Measurements from ENCODE around the gene AJUBA. TPM values are rescaled to one million over a fixed set of nuclear protein-coding genes. Genes with fewer than 3 reads are reported as not detected.

AJUBA gene
- polyA plus RNA-seq, 3 donors from 2014 or later, result 0.18 to 0.21 TPM; not detected in 1

DNA sequence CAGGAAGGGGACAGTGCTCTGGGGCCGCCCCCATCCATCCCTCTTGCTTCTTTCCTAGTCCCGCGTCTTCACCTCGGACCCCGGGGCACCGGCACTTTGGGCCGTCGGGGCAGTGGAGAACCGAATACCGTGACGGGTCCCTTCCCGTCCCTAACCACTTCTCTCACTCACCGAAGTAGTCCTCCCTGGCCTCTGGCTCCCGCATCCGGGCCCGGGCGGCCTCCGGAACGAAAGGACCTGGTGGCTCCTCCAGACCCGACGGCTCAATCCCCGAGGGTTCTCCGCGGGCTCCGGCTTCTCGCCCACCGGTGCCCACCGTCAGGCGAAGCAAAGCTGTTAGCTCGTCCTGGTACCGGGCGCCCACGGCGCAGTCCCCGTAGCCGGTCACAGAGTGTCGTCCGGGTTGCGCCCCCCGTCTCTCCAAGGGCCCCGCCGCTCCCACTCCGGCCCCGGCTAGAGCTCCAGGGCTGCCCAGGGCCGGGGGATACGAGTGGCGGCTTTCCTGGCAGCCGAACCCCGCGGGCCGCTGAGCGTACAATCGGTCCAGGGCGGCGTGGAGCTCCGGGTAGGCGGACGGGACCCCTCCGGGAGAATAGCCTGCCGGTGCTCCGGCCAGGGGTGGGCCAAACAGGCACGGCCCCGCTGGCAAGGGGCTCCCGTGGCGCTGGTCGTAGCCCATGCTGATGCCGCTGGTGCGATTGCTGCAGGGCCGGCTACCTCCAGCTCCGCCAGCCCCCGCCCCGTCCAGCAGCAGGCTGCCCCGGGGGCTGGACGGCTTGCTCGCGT lies 1.1 kb downstream of the AJUBA start:
- H3K27ac Mint-ChIP-seq, result no peak overlapping the region
- no peaks in the 10 kb centered on the region for H3K9me3 Mint-ChIP-seq
- H3K4me3 Mint-ChIP-seq, result peak overlapping the region; percentile 30 to 75 (median 61)
- H3K4me1 Mint-ChIP-seq, result peaks cover 5 to 8% of the 10 kb centered on the region in 2 donors
- DNase-seq, result peak; percentile 15 to 17 (median 15)
- peaks cover 2 to 5% (median 2%) of the 10 kb centered on the region in 3 donors for H3K27me3 Mint-ChIP-seq (ENCODE audit: low read depth in 3 of 3)
- H3K36me3 Mint-ChIP-seq, result no peaks in the 10 kb centered on the region

DNA sequence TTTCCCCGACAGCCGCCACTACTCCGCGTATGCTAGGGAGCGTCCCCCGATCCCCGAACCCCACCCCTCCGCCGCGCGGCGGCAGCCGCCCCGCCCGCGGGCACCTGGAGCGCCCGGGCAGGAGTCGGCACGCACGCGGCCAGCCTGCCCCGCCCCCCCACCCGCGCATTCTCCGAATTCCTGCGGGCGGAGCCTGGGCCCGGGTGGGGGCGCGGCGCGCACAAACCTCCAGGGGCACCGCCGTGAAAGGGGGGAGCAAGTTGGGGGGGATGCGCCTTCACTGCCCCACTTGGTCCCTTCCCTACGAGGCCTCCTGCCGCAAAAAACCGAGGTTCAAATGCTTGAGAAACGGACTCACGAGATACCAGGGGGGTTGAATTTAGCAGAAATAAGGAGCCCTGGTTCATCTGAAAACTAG lies 1.7 kb downstream of the AJUBA start:
- H3K27ac Mint-ChIP-seq, result no peak overlapping the region
- no peak for DNase-seq

DNA sequence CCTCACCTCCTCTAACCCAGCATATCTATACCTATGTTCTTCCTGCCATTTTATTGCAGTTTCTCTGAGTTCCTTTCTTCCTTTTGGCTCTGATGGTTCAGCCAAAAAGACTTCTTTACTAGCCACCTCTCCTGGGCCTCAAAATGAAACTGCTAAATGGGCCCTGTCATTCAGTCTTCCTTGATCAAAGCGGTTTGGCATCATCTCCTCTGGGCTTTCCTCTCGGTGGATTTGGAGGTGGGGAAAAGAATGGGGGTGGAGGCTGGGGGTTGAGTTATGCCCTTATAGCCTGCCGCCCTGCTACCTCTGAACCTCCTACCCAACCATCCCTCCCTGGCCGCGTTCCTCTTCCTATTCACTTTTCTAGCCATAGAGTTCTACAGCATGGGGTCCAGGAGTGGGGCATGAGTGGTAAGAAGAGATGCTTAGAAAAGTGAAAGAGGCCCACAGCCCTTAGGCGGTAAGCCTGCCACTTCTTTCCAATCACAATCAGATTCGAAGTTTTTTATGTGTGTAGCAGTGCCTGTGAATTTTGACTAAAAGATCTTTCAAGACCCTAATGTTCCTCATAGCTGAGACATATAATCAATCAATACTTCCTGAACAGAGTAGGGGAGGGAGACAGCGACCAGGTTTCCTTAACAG lies 2.5 kb downstream of the AJUBA start:
- H3K9me3 Mint-ChIP-seq, result no peaks in the 10 kb centered on the region
- H3K4me1 Mint-ChIP-seq, result peaks cover 5 to 8% of the 10 kb centered on the region in 2 donors
- no peak for DNase-seq
- no peak overlapping the region for H3K27ac Mint-ChIP-seq
- H3K27me3 Mint-ChIP-seq (ENCODE audit: low read depth in 3 of 3), result peaks cover 2 to 5% (median 2%) of the 10 kb centered on the region in 3 donors
- no peaks in the 10 kb centered on the region for H3K36me3 Mint-ChIP-seq
- H3K4me3 Mint-ChIP-seq, result peak overlapping the region; percentile 38 to 68 (median 60)

More for the DNA sequence above, 1.7 kb downstream of the AJUBA start:
- H3K4me3 Mint-ChIP-seq, result peak overlapping the region; percentile 56 to 75 (median 64)
- no peaks in the 10 kb centered on the region for H3K9me3 Mint-ChIP-seq
- peaks cover 5 to 8% of the 10 kb centered on the region in 2 donors for H3K4me1 Mint-ChIP-seq
- H3K27me3 Mint-ChIP-seq (ENCODE audit: low read depth in 3 of 3), result peaks cover 2 to 5% (median 2%) of the 10 kb centered on the region in 3 donors
- no peaks in the 10 kb centered on the region for H3K36me3 Mint-ChIP-seq

DNA sequence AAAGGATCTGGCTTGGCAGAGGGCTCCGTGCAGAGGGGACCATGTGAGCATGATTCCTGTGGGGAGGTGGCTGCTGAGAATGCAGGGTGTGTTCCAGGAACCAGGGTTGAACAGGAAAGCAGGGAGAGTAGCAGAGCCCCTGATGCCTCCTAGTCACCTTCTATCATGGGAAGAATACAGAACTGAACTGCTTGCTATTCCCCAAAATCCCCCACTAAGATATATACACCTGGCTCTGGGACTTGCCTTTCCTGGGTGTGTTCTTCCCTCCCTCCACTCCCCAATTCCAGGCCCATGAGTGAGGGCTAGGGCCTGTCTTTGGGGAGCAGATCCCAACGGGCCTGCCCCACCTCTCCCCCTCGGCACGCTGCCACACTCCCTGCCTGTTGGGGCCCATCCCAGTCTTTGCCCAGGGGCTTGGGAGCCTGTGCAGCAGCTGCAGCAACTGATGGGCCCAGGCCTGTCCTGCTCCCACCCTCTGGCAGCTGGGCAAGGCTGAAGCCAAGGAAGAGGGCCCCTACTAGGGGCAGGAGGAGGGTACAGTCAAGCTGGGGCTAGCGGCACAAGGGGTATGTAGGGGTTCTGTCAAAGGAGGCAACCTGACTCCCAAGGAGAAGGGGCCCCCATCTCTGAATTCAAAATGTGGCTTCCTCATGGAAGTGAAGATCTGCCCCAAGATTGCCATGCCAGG lies 3.2 kb downstream of the AJUBA start:
- DNase-seq, result no peak
- H3K27ac Mint-ChIP-seq, result no peak overlapping the region
- peaks cover 2 to 5% (median 2%) of the 10 kb centered on the region in 3 donors for H3K27me3 Mint-ChIP-seq (ENCODE audit: low read depth in 3 of 3)
- H3K4me3 Mint-ChIP-seq, result no peak overlapping the region
- H3K4me1 Mint-ChIP-seq, result peaks cover 5 to 8% of the 10 kb centered on the region in 2 donors
- H3K9me3 Mint-ChIP-seq, result no peaks in the 10 kb centered on the region
- H3K36me3 Mint-ChIP-seq, result no peaks in the 10 kb centered on the region

DNA sequence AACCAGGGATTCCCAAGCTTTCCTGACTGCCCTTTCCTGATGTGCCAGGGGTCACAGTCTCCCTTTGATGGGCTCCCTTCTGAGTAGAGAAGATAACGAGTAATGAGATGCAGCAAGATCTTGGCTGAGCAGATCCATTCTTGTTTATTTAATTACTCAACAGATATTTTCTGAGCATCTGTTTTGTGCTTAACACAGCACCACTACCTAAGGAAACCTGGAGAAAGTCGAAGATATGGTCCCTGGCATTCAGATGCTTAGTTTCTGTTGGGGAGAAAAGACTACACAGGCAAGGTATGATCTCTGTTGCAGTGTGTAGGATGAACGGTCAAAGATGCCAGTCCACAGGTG lies 3.9 kb downstream of the AJUBA start:
- peaks cover 2 to 5% (median 2%) of the 10 kb centered on the region in 3 donors for H3K27me3 Mint-ChIP-seq (ENCODE audit: low read depth in 3 of 3)
- no peaks in the 10 kb centered on the region for H3K36me3 Mint-ChIP-seq
- no peaks in the 10 kb centered on the region for H3K9me3 Mint-ChIP-seq
- H3K27ac Mint-ChIP-seq, result no peak overlapping the region
- H3K4me1 Mint-ChIP-seq, result peaks cover 5 to 8% of the 10 kb centered on the region in 2 donors
- DNase-seq, result no peak
- H3K4me3 Mint-ChIP-seq, result no peak overlapping the region

DNA sequence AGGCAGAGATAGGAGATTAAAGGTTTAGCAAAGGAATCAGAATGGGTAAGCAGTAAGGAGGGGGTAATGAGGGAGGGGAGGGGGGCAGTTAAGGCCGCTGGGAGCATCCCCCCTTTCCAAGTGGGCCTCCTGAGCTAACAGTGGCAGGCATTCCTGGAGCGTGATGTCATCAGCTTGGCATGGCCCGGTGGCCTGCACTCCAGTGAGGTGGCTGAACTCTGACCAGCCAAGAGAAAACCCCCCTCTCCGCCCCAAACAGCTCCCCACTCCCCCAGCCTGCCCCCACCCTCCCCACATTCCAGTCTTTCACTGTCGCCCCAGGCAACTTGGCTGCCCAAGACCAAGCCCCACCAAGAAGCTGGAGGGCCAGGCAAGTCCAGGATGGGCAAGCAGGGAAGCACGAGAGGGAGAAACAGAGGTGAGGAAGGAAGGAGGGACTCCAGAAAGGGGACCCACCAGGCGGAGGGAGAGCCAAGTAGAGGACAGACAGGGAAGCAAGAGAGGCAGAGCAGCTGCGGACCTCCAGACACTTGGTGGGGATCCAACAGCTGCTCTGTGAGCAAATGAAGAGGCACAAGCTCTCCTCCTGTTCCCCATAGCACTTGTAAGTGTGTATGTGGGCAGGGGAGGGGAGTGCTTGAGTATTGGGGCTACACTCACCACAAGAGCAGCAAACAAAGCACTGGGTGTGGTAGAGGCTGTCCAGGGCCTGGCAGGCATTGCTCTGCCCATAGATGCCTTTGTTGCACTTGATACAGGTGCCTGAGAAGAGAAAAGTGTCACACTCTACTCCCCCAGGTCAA lies 4.5 kb downstream of the AJUBA start:
- Mint-ChIP-seq H3K9me3 (no peaks in the 10 kb centered on the region), H3K27ac (no peak overlapping the region), H3K27me3 (ENCODE audit: low read depth in 3 of 3) (peaks cover 2 to 5% (median 2%) of the 10 kb centered on the region in 3 donors), H3K4me1 (peaks cover 5 to 8% of the 10 kb centered on the region in 2 donors), H3K4me3 (no peak overlapping the region), H3K36me3 (no peaks in the 10 kb centered on the region)
- no peak for DNase-seq

DNA sequence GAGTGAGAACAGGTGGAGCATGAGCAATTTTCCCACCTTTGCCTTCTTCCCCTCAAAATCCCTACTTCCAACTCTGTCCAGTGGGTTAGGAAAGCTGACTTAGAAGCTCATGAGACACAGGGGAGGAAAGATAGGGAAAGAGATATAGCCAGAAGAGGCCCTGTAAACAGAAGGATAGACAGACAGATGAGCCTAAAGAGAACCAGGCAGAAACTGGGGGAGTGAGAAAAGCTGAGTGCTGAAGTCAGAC lies 5.0 kb downstream of the AJUBA start:
- Mint-ChIP-seq H3K36me3 (no peaks in the 10 kb centered on the region), H3K4me3 (no peak overlapping the region), H3K9me3 (no peaks in the 10 kb centered on the region), H3K27me3 (ENCODE audit: low read depth in 3 of 3) (peaks cover 2 to 5% (median 2%) of the 10 kb centered on the region in 3 donors), H3K27ac (no peak overlapping the region), H3K4me1 (peaks cover 5 to 8% of the 10 kb centered on the region in 2 donors)
- no peak for DNase-seq

DNA sequence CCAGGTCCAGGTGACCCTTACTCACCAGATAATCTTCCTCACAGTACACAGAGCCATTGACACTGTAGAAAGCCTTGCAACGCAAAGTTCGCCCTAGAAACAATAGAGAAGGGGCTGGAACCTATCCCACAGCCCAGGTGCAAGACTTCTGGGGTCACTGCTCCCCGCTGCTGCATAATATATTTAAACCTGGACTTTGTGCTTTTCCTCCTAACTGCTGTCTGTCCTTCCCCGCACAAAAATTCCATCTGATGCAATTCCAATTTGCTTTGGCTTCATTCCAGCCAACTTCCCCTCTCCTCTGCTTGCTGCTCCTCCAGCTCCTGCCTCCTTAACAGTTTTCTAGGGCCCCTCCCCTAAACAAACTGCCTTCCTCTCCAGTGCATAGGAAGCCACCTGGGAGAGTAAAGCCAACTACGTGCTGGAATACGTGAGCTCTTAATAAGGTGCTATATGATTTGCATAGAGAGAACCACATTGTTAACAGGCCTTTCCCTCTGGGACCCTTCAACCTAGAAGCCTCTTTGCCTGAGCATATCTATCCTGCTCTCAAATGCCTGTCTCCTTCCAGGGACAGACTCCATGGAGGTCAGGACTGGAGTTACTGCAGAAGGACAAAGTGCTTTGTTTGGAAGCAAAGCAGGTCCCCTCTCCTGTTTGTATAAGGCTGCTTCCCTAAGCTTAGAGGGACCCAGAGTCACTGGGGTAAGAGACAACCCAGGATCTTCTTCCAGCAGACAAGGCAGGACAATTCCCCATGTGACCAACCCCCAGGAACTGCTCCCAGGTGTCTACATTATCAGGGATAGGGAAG lies 5.5 kb downstream of the AJUBA start:
- H3K4me1 Mint-ChIP-seq, result peaks cover 5 to 8% of the 10 kb centered on the region in 2 donors
- H3K27ac Mint-ChIP-seq, result no peak overlapping the region
- no peak overlapping the region for H3K4me3 Mint-ChIP-seq
- no peaks in the 10 kb centered on the region for H3K9me3 Mint-ChIP-seq
- H3K27me3 Mint-ChIP-seq (ENCODE audit: low read depth in 3 of 3), result peaks cover 2 to 5% (median 2%) of the 10 kb centered on the region in 3 donors
- no peaks in the 10 kb centered on the region for H3K36me3 Mint-ChIP-seq
- no peak for DNase-seq

DNA sequence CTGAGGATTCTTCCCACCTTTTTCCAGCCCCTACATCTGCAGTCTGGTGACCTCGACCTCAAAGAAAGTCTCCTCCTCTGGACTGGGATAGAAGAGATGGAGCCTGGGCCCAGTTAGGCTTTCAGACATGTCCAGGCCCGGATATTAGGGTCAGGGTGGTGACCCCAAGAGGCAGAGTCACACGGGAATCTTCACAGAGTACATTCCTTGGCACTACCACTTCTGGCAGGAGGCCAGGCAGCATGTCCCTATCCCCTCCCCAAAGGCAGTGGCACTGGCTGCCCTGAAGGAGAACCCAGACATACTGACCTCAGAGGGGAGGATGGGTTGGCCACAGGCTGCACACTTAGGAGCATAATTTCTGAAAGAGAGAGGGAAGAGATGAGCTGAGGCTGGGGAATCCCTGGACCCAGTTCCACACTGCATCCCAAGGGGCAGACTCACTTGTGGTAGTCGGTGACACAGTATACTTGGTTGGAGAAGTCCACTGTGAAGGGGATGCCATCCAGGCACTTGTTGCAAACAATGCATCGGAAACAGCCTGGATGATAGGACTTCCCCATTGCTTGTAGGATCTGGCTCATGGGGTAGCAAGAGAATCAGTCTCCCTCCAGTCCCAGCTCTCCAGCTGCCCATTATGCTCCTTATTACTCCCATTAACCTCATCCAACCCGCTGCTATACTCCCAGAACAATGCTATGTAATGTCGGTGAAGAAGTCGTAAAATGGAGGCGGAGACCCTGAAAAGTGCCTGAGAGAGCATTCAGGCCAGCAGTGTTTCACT lies 7.6 kb downstream of the AJUBA start:
- H3K36me3 Mint-ChIP-seq, result no peaks in the 10 kb centered on the region
- no peaks in the 10 kb centered on the region for H3K9me3 Mint-ChIP-seq
- no peak for DNase-seq
- no peak overlapping the region for H3K4me3 Mint-ChIP-seq
- H3K27ac Mint-ChIP-seq, result no peak overlapping the region
- H3K4me1 Mint-ChIP-seq, result peaks cover 0 to 1% of the 10 kb centered on the region in 2 donors
- H3K27me3 Mint-ChIP-seq (ENCODE audit: low read depth in 3 of 3), result peaks cover 0 to 2% (median 2%) of the 10 kb centered on the region in 3 donors

DNA sequence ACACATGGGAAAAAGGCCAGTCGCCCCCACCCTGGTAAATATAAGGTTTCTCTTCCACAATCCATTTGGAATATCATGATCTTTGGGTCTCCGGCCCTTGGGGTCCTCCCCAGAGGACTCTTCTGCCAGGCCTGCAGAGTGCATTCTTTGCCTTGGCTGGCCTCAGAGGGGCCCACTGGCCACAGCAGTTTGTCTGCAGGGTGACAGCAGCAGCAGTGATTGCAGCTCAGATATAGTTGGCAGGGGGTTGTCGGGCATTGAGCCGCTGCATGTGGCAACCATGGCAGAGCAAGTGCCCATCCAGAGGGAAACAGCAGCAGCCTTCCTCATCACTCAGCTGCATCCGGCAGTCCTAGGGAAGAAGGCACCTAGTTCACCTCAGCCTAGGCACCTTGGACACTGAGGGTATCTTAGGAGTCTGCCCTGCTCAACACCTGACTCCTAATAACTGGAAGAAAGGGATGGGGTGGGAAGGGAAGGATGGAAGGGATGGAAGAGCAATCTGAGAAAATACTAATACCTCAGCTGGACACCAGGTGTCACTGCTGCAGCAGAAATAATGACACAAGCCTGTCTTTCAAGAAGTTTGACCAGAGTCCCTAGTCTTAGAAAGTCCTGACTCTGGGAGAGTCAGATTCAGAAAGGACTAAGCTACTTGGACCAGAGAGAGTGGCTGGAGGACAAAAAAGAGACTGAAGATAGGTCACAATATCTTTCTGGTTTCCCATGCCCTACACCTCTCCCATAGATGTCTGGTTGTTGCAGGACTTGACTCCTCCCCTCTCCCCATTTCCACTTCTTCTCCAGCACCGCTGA lies 8.9 kb downstream of the AJUBA start:
- Mint-ChIP-seq H3K9me3 (no peaks in the 10 kb centered on the region), H3K4me1 (no peaks in the 10 kb centered on the region), H3K4me3 (no peak overlapping the region), H3K27ac (no peak overlapping the region), H3K27me3 (ENCODE audit: low read depth in 3 of 3) (peaks cover 0 to 2% (median 2%) of the 10 kb centered on the region in 3 donors), H3K36me3 (no peaks in the 10 kb centered on the region)
- DNase-seq, result peak; percentile 28 to 48 (median 47)

DNA sequence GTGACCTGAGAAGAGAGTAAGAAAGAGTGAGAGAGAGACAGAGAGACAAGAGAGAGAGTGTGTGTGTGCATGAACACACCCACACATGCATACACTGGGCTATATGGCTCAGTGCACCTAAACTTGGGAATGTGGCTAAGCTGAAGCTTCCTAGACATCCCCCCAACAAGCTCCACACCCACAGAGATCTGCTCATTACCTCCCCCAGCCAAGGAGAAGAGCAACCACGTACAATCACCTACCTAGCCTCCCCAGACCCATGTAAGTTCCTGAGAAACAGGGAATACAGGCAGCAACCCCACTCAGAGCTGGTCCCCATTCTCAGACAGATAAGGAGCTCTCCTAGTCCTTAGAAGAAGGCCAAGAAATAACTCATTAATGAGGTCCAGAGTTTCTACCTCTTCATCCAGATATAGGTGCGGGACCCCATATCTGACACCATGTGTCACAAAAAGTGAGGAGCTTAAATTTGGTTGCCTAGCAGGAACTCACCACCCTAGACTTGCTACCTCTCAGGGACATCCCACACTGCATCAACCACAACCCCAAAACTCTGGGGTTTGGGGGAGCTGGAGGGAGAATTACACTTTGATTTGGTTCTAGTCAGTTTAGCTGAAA lies 9.9 kb downstream of the AJUBA start:
- no peaks in the 10 kb centered on the region for H3K4me1 Mint-ChIP-seq
- no peak for DNase-seq
- peaks cover 0 to 3% (median under 1%) of the 10 kb centered on the region in 3 donors for H3K27me3 Mint-ChIP-seq (ENCODE audit: low read depth in 3 of 3)
- no peaks in the 10 kb centered on the region for H3K9me3 Mint-ChIP-seq
- H3K4me3 Mint-ChIP-seq, result no peak overlapping the region
- no peak overlapping the region for H3K27ac Mint-ChIP-seq
- no peaks in the 10 kb centered on the region for H3K36me3 Mint-ChIP-seq
